Right lobe of liver (tissue), 6 donors: ENCODE results near the gene RERE. TPM values are rescaled to one million over a fixed set of nuclear protein-coding genes. Genes with fewer than 3 reads are reported as not detected.

ENCODE experiments used
- ATAC-seq, 4 donors: fragments of 200-7000 bp; cut with Tn5 transposase; one replicate each; pipeline ENCODE4 v1.9.1; 2020; ENCODE audit warnings: mild to moderate bottlenecking in 4 of 4, moderate library complexity in 4 of 4
- DNase-seq, 3 donors: peaks; one replicate each; pipeline ENCODE4 v3.0.0-alpha.2; 2020
- H3K27ac ChIP-seq, 3 donors: fragments of 200-600 bp; one replicate each; pipeline ENCODE4 v1.8.0; 2022
- H3K27me3 ChIP-seq, 2 donors: fragments of 200-600 bp; one replicate each; pipeline ENCODE4 v1.8.0; 2022
- H3K36me3 ChIP-seq, 4 donors: fragments of 200-600 bp; sonication (generic) in 1 of 4; one replicate each; pipeline versions ENCODE4 v1.5.1 to v1.8.0; 2017 to 2022; ENCODE audit warnings: control low read depth in 1 of 4
- H3K4me1 ChIP-seq, 4 donors: fragments of 200-600 bp; sonication (generic) in 1 of 4; one replicate each; pipeline versions ENCODE4 v1.5.1 to v1.8.0; 2017 to 2022; ENCODE audit warnings: control low read depth in 1 of 4
- H3K4me3 ChIP-seq, 3 donors: fragments of 200-600 bp; one replicate each; pipeline ENCODE4 v1.8.0; 2022
- H3K9me3 ChIP-seq, 4 donors: fragments of 200-600 bp; sonication (generic) in 1 of 4; one replicate each; pipeline versions ENCODE4 v1.5.1 to v1.8.0; 2017 to 2022; ENCODE audit warnings: control low read depth in 1 of 4
- CTCF ChIP-seq, 4 donors: fragments of 200-600 bp in 3 of 4; fragments of 450-650 bp in 1 of 4; IDR thresholded peaks; one replicate each; pipeline versions ENCODE4 v1.5.1 to v1.8.0; 2016 to 2022; ENCODE audit warnings: antibody characterized with exemption in 4 of 4, mild to moderate bottlenecking in 2 of 4
- POLR2A ChIP-seq: fragments of 450-650 bp; IDR thresholded peaks from one replicate; pipeline ENCODE4 v1.6.1; 2017; ENCODE audit warnings: antibody characterized with exemption, mild to moderate bottlenecking
- WGBS: methylation state at CpG from one replicate; pipeline ENCODE4 v1.1.6; 2018; ENCODE audit warnings: low coverage, low lambda C conversion rate; ENCODE audit not compliant: insufficient coverage; ENCODE audit errors: missing lambda C conversion rate; 5-methylcytosine and 5-hydroxymethylcytosine counted together
- intact Hi-C, 2 donors: fragments of 100-400 bp; cut with DNase I; formaldehyde crosslinking; loops; one replicate each; pipeline versions ENCODE4 v1.11.2 to v1.14.1; 2022
- total RNA-seq, 6 experiments: library from RNA; depleted of rRNA in 2 of 6; stranded (reverse); fragments of >200 nt in 2 of 6; fragmentation: NEBNext Ultra II Directional in 3 of 6; extraction: Animal tissue kit (Norgen Biotek cat#: 25700) in 3 of 6; gene quantifications; one replicate each; pipeline versions ENCODE4 v1.1.0 to v1.2.4, GENCODE V29; 2016 to 2023
- donor health status: DM: no; HTN: yes; CAD: no.
- donor health status: DM: no; HTN: no; CAD: no.
- donor health status: DM: no; HTN: no; CAD: no.
- donor health status: DM: no; HTN: yes; CAD: no.
- donor health status: DM: no; HTN: yes; CAD: no.

RERE gene
- total RNA-seq, 6 experiments from 2014 or later, result 17.5 to 38.4 (median 25.0) TPM

- ATAC-seq, result peak; percentile 88 to 92 (median 91)
- H3K4me3 ChIP-seq, result no peak overlapping the region
- peaks cover 0 to 28% (median 2%) of the 10 kb centered on the region in 4 donors for H3K4me1 ChIP-seq
- no peaks in the 10 kb centered on the region for H3K36me3 ChIP-seq
- WGBS, result 16% methylated on average over 2 of the region's 2 CpGs
- intact Hi-C loops, result loop anchor here in 1 of 2 donors (10.0 kb wide), 1 partner anchor 164 kb away; no protein-coding TSS in a partner anchor
- TF ChIP-seq CTCF (IDR thresholded peaks at IDR 0.05) (peak; percentile 92 to 98 (median 93)), POLR2A (no peak)
- H3K27me3 ChIP-seq, result no peaks in the 10 kb centered on the region
- no peaks in the 10 kb centered on the region for H3K9me3 ChIP-seq
- no peak for DNase-seq
- H3K27ac ChIP-seq, result no peak overlapping the region
Measured at GRCh38 chr1:8560611-8561544, 256.6 kb downstream of the RERE start.

- WGBS, result 61% methylated on average over 4 of the region's 4 CpGs
- Histone ChIP-seq H3K9me3 (no peaks in the 10 kb centered on the region), H3K36me3 (no peaks in the 10 kb centered on the region), H3K27ac (no peak overlapping the region), H3K27me3 (no peaks in the 10 kb centered on the region), H3K4me3 (no peak overlapping the region), H3K4me1 (peaks cover 0 to 23% (median 2%) of the 10 kb centered on the region in 4 donors)
- no peak for TF ChIP-seq CTCF (IDR thresholded peaks at IDR 0.05)
- intact Hi-C loops, result loop anchor here in 1 of 2 donors (10.0 kb wide), 1 partner anchor 165 kb away; no protein-coding TSS in a partner anchor
- ATAC-seq (no peak), DNase-seq (no peak)
Measured at GRCh38 chr1:8560035-8560434, 257.4 kb downstream of the RERE start.

GRCh38 chr1:8555582-8555981 is 261.9 kb downstream of the RERE start:
- no peak overlapping the region for H3K27ac ChIP-seq
- H3K36me3 ChIP-seq, result no peaks in the 10 kb centered on the region
- ATAC-seq (no peak), DNase-seq (no peak)
- H3K4me1 ChIP-seq, result peaks cover 0 to 9% (median 0%) of the 10 kb centered on the region in 4 donors
- TF ChIP-seq CTCF (IDR thresholded peaks at IDR 0.05) (no peak), POLR2A (no peak)
- H3K9me3 ChIP-seq, result no peaks in the 10 kb centered on the region
- intact Hi-C loops, result no loop called here
- no peaks in the 10 kb centered on the region for H3K27me3 ChIP-seq
- H3K4me3 ChIP-seq, result no peak overlapping the region

GRCh38 chr1:8554956-8555534 is 262.4 kb downstream of the RERE start:
- intact Hi-C loops, result no loop called here
- DNase-seq (no peak), ATAC-seq (peak in 1 of 4 donors; percentile 25)
- Histone ChIP-seq H3K36me3 (no peaks in the 10 kb centered on the region), H3K4me1 (peaks cover 0 to 9% (median 0%) of the 10 kb centered on the region in 4 donors), H3K9me3 (no peaks in the 10 kb centered on the region), H3K4me3 (no peak overlapping the region), H3K27me3 (no peaks in the 10 kb centered on the region), H3K27ac (no peak overlapping the region)
- no peak for TF ChIP-seq CTCF (IDR thresholded peaks at IDR 0.05)
- no peak for TF ChIP-seq POLR2A
- WGBS, result 81% methylated on average over 2 of the region's 2 CpGs
